HG02938 (cell line): ENCODE measurements around the gene FCAMR.

Experiments used
- ATAC-seq: cut with Tn5 transposase; IDR thresholded peaks from one replicate; pipeline ENCODE4 v1.9.1; 2021; ENCODE audit warnings: mild to moderate bottlenecking, moderate library complexity; ENCODE audit not compliant: unreplicated experiment

FCAMR gene

GRCh38 chr1:207000651-207001291 is 30.5 kb upstream of the FCAMR start:
- no peak for ATAC-seq

GRCh38 chr1:206998816-206999215 is 28.6 kb upstream of the FCAMR start:
- no peak for ATAC-seq

- no peak for ATAC-seq
Measured at GRCh38 chr1:206992790-206993189, 22.5 kb upstream of the FCAMR start.

- no peak for ATAC-seq
Measured at GRCh38 chr1:206987873-206988272, 17.6 kb upstream of the FCAMR start.

GRCh38 chr1:206986885-206987284 is 16.6 kb upstream of the FCAMR start:
- ATAC-seq = no peak

GRCh38 chr1:206986402-206986801 is 16.1 kb upstream of the FCAMR start:
- ATAC-seq = no peak

GRCh38 chr1:206985162-206985749 is 15.0 kb upstream of the FCAMR start:
- no peak for ATAC-seq

GRCh38 chr1:206982216-206982615 is 12.0 kb upstream of the FCAMR start:
- ATAC-seq = peak; percentile 62

- no peak for ATAC-seq
Measured at GRCh38 chr1:206979379-206980043, 9.3 kb upstream of the FCAMR start.

- ATAC-seq = no peak
Measured at GRCh38 chr1:206978259-206978658, 8.0 kb upstream of the FCAMR start.

- ATAC-seq = no peak
Measured at GRCh38 chr1:206975306-206975705, 5.0 kb upstream of the FCAMR start.

- ATAC-seq = no peak
Measured at GRCh38 chr1:206974140-206974539, 3.9 kb upstream of the FCAMR start.

- no peak for ATAC-seq
Measured at GRCh38 chr1:206972728-206973127, 2.5 kb upstream of the FCAMR start.

GRCh38 chr1:206971029-206971655 is 882 bp upstream of the FCAMR start:
- ATAC-seq = peak; percentile 46

- no peak for ATAC-seq
Measured at GRCh38 chr1:206969090-206969489, 1.2 kb downstream of the FCAMR start.

- peak; percentile 55 for ATAC-seq
Measured at GRCh38 chr1:206967096-206967849, 3.0 kb downstream of the FCAMR start.

GRCh38 chr1:206965781-206966180 is 4.5 kb downstream of the FCAMR start:
- no peak for ATAC-seq

GRCh38 chr1:206963740-206964139 is 6.5 kb downstream of the FCAMR start:
- ATAC-seq = no peak

- no peak for ATAC-seq
Measured at GRCh38 chr1:206963119-206963712, 7.0 kb downstream of the FCAMR start.

- no peak for ATAC-seq
Measured at GRCh38 chr1:206962272-206962671, 8.0 kb downstream of the FCAMR start.

- no peak for ATAC-seq
Measured at GRCh38 chr1:206961668-206962067, 8.6 kb downstream of the FCAMR start.
